ENCODE measurements around the gene CHAF1A. TPM values are rescaled to one million over a fixed set of nuclear protein-coding genes. Genes with fewer than 3 reads are reported as not detected.

CHAF1A gene
- total and polyA plus RNA-seq, 4 donors, result 1.0 to 20.8 (median 2.5) TPM

- H3K27ac ChIP-seq (ENCODE audit: low read depth in 1 of 2, low read length in 2 of 2), result no peak overlapping the region
- no peaks in the 10 kb centered on the region for H3K27me3 ChIP-seq (ENCODE audit: control insufficient read depth in 4 of 4, insufficient read depth in 4 of 4, low read length in 3 of 4)
- no peaks in the 10 kb centered on the region for H3K9me3 ChIP-seq (ENCODE audit: control insufficient read depth in 4 of 4, low read length in 3 of 4)
- TF ChIP-seq, protein P1, sequence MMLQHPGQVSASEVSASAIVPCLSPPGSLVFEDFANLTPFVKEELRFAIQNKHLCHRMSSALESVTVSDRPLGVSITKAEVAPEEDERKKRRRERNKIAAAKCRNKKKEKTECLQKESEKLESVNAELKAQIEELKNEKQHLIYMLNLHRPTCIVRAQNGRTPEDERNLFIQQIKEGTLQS (IDR thresholded peaks at IDR 0.05), result no peak
- TF ChIP-seq NR2F2 (IDR thresholded peaks at IDR 0.05) (no peak), RAD21 (IDR thresholded peaks at IDR 0.05) (no peak), JUND (IDR thresholded peaks at IDR 0.05) (no peak)
- TF ChIP-seq, protein P2, sequence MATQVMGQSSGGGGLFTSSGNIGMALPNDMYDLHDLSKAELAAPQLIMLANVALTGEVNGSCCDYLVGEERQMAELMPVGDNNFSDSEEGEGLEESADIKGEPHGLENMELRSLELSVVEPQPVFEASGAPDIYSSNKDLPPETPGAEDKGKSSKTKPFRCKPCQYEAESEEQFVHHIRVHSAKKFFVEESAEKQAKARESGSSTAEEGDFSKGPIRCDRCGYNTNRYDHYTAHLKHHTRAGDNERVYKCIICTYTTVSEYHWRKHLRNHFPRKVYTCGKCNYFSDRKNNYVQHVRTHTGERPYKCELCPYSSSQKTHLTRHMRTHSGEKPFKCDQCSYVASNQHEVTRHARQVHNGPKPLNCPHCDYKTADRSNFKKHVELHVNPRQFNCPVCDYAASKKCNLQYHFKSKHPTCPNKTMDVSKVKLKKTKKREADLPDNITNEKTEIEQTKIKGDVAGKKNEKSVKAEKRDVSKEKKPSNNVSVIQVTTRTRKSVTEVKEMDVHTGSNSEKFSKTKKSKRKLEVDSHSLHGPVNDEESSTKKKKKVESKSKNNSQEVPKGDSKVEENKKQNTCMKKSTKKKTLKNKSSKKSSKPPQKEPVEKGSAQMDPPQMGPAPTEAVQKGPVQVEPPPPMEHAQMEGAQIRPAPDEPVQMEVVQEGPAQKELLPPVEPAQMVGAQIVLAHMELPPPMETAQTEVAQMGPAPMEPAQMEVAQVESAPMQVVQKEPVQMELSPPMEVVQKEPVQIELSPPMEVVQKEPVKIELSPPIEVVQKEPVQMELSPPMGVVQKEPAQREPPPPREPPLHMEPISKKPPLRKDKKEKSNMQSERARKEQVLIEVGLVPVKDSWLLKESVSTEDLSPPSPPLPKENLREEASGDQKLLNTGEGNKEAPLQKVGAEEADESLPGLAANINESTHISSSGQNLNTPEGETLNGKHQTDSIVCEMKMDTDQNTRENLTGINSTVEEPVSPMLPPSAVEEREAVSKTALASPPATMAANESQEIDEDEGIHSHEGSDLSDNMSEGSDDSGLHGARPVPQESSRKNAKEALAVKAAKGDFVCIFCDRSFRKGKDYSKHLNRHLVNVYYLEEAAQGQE (IDR thresholded peaks at IDR 0.05), result no peak
- no peak overlapping the region for H3K9ac ChIP-seq (ENCODE audit: low read depth in 1 of 2, low read length in 2 of 2)
- H3K4me3 ChIP-seq (ENCODE audit: low read depth in 1 of 3, low read length in 3 of 3), result no peak overlapping the region
- peaks cover 3 to 30% (median 5%) of the 10 kb centered on the region in 4 donors for H3K36me3 ChIP-seq (ENCODE audit: control insufficient read depth in 4 of 4, insufficient read depth in 3 of 4, low read depth in 1 of 4, low read length in 3 of 4)
- WGBS, result 90% methylated on average over 11 of the region's 11 CpGs
- no peak for DNase-seq (ENCODE audit: low spot score)
- no peaks in the 10 kb centered on the region for H3K4me1 ChIP-seq (ENCODE audit: control insufficient read depth in 4 of 4, insufficient read depth in 4 of 4, low read length in 3 of 4)
Measured at GRCh38 chr19:4487572-4487971, 85.1 kb downstream of the CHAF1A start.

DNA sequence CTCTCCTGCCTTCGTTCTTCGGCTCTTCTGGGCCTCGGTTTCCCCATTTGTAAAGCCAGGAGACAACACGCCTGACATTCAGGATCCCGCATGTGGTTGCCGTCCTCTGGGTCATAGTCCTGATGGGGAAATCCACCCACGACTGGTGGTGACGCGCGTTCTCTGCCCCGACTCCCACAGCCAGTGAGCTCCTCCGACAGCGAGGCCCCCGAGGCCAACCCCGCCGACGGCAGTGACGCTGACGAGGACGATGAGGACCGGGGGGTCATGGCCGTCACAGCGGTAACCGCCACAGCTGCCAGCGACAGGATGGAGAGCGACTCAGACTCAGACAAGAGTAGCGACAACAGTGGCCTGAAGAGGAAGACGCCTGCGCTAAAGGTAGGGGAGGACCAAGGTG lies 86.1 kb downstream of the CHAF1A start:
- H3K4me3 ChIP-seq (ENCODE audit: low read depth in 1 of 3, low read length in 3 of 3), result no peak overlapping the region
- no peak overlapping the region for H3K27ac ChIP-seq (ENCODE audit: low read depth in 1 of 2, low read length in 2 of 2)
- H3K4me1 ChIP-seq (ENCODE audit: control insufficient read depth in 4 of 4, insufficient read depth in 4 of 4, low read length in 3 of 4), result no peaks in the 10 kb centered on the region
- DNase-seq (ENCODE audit: low spot score), result no peak
- 95% methylated on average over 29 of the region's 29 CpGs for WGBS
- TF ChIP-seq GABPA (IDR thresholded peaks at IDR 0.05 in 1 of 2, conservative IDR thresholded peaks at IDR 0.05 in 1 of 2), result no peak
- no peak for TF ChIP-seq JUND (IDR thresholded peaks at IDR 0.05)
- no peak overlapping the region for H3K9ac ChIP-seq (ENCODE audit: low read depth in 1 of 2, low read length in 2 of 2)
- no peaks in the 10 kb centered on the region for H3K9me3 ChIP-seq (ENCODE audit: control insufficient read depth in 4 of 4, low read length in 3 of 4)
- H3K36me3 ChIP-seq (ENCODE audit: control insufficient read depth in 4 of 4, insufficient read depth in 3 of 4, low read depth in 1 of 4, low read length in 3 of 4), result peaks cover 2 to 23% (median 5%) of the 10 kb centered on the region in 4 donors
- H3K27me3 ChIP-seq (ENCODE audit: control insufficient read depth in 4 of 4, insufficient read depth in 4 of 4, low read length in 3 of 4), result no peaks in the 10 kb centered on the region

- peaks cover 3 to 42% (median 8%) of the 10 kb centered on the region in 4 donors for H3K36me3 ChIP-seq (ENCODE audit: control insufficient read depth in 4 of 4, insufficient read depth in 3 of 4, low read depth in 1 of 4, low read length in 3 of 4)
- no peaks in the 10 kb centered on the region for H3K4me1 ChIP-seq (ENCODE audit: control insufficient read depth in 4 of 4, insufficient read depth in 4 of 4, low read length in 3 of 4)
- no peak for DNase-seq (ENCODE audit: low spot score)
- no peaks in the 10 kb centered on the region for H3K9me3 ChIP-seq (ENCODE audit: control insufficient read depth in 4 of 4, low read length in 3 of 4)
- H3K27ac ChIP-seq (ENCODE audit: low read depth in 1 of 2, low read length in 2 of 2), result no peak overlapping the region
- no peak overlapping the region for H3K4me3 ChIP-seq (ENCODE audit: low read depth in 1 of 3, low read length in 3 of 3)
- H3K9ac ChIP-seq (ENCODE audit: low read depth in 1 of 2, low read length in 2 of 2), result no peak overlapping the region
- TF ChIP-seq RXRA (IDR thresholded peaks at IDR 0.05), result no peak
- no peak for TF ChIP-seq HNF4G (IDR thresholded peaks at IDR 0.05)
- no peak for TF ChIP-seq GABPA (IDR thresholded peaks at IDR 0.05 in 1 of 2, conservative IDR thresholded peaks at IDR 0.05 in 1 of 2)
- TF ChIP-seq, protein P3, sequence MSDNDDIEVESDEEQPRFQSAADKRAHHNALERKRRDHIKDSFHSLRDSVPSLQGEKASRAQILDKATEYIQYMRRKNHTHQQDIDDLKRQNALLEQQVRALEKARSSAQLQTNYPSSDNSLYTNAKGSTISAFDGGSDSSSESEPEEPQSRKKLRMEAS (IDR thresholded peaks at IDR 0.05), result no peak
- WGBS, result 98% methylated on average over 21 of the region's 21 CpGs
- H3K27me3 ChIP-seq (ENCODE audit: control insufficient read depth in 4 of 4, insufficient read depth in 4 of 4, low read length in 3 of 4), result no peaks in the 10 kb centered on the region
Measured at GRCh38 chr19:4491446-4491845, 89.0 kb downstream of the CHAF1A start.
